BJ (cell line): ENCODE measurements around the gene KCND3. TPM values are rescaled to one million over a fixed set of nuclear protein-coding genes. Genes with fewer than 3 reads are reported as not detected.

Experiments
- CTCF ChIA-PET: fragments of 350-600 bp; formaldehyde crosslinking; extraction: SDS; loops from one replicate; lab custom pipeline; 2021; ENCODE audit warnings: antibody characterized with exemption, inconsistent platforms; lab: Yijun Ruan, JAX
- POLR2A ChIA-PET: fragments of 300-600 bp; sonication (Branson Sonifier 250); formaldehyde crosslinking; extraction: SDS; loops from one replicate; lab custom pipeline; 2021; ENCODE audit warnings: antibody characterized with exemption; lab: Charles Lee
- DNase-seq: peaks from one replicate; pipeline ENCODE4 v3.0.0-alpha.2; 2011; ENCODE audit warnings: low read depth
- H3K27me3 ChIP-seq: 2 replicates; pipeline ENCODE4 v1.6.0; 2011; ENCODE audit warnings: low read length; ENCODE audit not compliant: control insufficient read depth, insufficient read depth
- H3K36me3 ChIP-seq: 2 replicates; pipeline ENCODE4 v1.5.1; 2011; ENCODE audit warnings: low read length; ENCODE audit not compliant: control insufficient read depth, insufficient read depth
- H3K4me3 ChIP-seq: 2 replicates; pipeline ENCODE4 v1.5.1; 2011; ENCODE audit warnings: low read depth, mild to moderate bottlenecking, control low read depth, low read length
- polyA plus RNA-seq: library from polyadenylated mRNA; depleted of rRNA; stranded (reverse); fragments of >200 nt; gene quantifications from 2 replicates; pipeline ENCODE4 v1.2.3, GENCODE V29; 2011
- TF ChIP-seq, protein P1 (sequence below): IDR thresholded peaks from 2 replicates; pipeline ENCODE4 v1.5.1; 2011; ENCODE audit warnings: low read depth, mild to moderate bottlenecking, control low read depth, inconsistent platforms, low read length, moderate library complexity; ENCODE audit not compliant: insufficient read depth

Gene KCND3
- polyA plus RNA-seq, 1 experiment: 3.6 TPM

DNA sequence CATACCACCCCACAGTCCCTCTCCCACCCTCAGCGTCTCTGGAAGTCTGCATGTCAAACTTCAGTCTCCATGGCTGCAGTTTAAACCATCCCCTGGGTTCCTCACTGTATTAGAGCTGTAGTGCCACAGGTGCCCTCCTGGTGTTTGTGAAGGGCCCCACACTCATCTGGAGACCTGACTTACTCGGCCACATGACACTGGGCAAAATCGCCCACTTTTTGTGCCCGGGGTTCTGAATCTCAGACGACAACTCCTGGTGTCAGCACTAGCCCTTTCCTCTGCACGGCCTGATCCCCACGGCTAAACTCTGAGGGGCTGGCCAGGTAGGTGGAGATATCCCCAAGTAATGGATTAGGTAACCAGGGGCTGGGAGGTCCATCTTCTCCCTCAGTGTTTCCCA lies 256.8 kb downstream of the KCND3 start:
- no peak overlapping the region for H3K4me3 ChIP-seq
- no peak for DNase-seq
- H3K36me3 ChIP-seq: no peaks in the 10 kb centered on the region
- POLR2A ChIA-PET: interaction anchor here (0.5 kb wide), 1 partner anchor 863 kb away, joined by 15 read pairs; no protein-coding TSS in a partner anchor
- H3K27me3 ChIP-seq: no peaks in the 10 kb centered on the region
- TF ChIP-seq, protein P1, sequence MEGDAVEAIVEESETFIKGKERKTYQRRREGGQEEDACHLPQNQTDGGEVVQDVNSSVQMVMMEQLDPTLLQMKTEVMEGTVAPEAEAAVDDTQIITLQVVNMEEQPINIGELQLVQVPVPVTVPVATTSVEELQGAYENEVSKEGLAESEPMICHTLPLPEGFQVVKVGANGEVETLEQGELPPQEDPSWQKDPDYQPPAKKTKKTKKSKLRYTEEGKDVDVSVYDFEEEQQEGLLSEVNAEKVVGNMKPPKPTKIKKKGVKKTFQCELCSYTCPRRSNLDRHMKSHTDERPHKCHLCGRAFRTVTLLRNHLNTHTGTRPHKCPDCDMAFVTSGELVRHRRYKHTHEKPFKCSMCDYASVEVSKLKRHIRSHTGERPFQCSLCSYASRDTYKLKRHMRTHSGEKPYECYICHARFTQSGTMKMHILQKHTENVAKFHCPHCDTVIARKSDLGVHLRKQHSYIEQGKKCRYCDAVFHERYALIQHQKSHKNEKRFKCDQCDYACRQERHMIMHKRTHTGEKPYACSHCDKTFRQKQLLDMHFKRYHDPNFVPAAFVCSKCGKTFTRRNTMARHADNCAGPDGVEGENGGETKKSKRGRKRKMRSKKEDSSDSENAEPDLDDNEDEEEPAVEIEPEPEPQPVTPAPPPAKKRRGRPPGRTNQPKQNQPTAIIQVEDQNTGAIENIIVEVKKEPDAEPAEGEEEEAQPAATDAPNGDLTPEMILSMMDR: no peak
- CTCF ChIA-PET: interaction anchor here (2.1 kb wide), 1 partner anchor 14 kb away, joined by 4 read pairs; no protein-coding TSS in a partner anchor

DNA sequence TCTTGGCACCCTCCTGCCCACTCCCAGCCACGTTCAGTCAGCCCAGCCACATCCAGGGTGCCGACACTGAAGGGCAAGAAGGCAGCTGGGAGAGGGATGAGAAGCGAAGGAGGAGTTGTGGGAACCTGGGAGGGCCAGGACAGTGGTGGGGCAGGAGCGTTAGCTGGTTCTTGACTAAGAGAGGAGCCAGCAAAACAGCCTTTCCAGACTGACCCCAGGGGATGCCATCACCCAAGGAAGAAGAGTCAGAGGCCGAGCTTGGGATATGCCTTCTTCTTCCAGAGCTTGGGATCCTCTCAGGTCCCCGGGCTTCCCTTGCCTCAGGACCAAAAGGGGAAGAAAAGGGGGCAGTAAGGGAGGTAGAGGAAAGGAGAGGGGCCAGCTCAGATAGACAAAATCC lies 257.5 kb downstream of the KCND3 start:
- no peak for DNase-seq
- POLR2A ChIA-PET: no interaction called here
- TF ChIP-seq, protein P1: no peak
- H3K27me3 ChIP-seq: no peaks in the 10 kb centered on the region
- CTCF ChIA-PET: interaction anchor here (0.9 to 8.2 kb wide), 2 partner anchors 16 to 17 kb away, joined by 4 to 48 read pairs; no protein-coding TSS in a partner anchor
- H3K4me3 ChIP-seq: no peak overlapping the region
- no peaks in the 10 kb centered on the region; the same call in 1 of the 2 replicates for H3K36me3 ChIP-seq

DNA sequence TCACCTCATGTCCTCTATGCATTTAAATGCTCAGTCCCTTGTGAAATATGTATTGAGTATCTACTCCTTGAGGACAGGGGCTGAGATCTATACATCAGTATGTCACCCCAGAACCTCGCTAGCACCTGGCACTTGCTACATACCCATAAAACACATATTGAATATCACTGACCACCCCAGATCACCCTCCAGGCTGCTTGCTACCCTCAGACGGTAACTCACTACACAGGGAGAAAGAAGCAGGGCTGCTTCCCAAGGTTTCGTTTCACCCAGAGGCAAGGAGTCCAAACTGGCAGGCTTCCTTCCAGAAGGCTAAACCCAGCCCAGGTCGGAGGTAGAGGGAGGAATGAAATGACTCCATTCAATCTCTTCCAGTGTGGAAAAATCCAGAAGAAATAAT lies 258.8 kb downstream of the KCND3 start:
- ChIA-PET POLR2A (no interaction called here), CTCF (interaction anchor here (8.2 kb wide), 1 partner anchor 16 kb away, joined by 48 read pairs; no protein-coding TSS in a partner anchor)
- Histone ChIP-seq H3K36me3 (no peaks in the 10 kb centered on the region; the same call in 1 of the 2 replicates), H3K27me3 (no peaks in the 10 kb centered on the region), H3K4me3 (no peak overlapping the region)
- TF ChIP-seq, protein P1: no peak
- DNase-seq: no peak

DNA sequence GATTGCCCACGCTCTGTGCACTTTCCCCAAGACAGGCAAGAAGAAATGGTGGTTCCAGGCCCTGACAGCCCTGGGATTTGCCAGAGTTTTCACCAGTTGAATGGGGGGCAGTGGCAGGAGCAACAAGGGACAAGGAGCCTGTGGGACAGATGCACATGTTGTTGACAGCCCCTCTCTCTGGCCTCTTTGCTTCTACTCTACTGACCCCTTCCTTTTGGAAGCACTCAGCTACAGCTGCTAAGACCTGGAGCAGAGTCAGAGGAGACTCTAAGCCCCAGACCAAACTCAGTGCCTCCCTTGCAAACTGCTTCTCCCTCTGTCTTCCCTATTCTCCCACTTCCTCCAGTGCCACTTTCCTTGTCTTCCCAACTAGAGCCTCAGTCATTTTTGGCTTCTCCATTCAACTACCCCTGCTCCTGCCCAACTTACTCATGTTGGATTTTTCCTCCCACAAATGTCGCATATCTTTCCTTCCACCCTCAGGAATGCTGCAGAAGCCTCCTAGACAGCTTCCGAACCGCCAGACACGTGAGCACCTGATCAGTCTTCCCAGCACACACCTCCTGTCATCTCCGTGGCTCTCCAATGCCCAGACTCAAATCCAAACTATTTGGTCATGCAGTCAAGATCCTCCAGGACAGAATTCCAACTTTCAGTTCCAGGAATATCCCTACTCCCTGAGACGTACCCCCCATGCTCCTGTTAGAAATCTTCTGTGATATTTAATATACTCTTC lies 259.4 kb downstream of the KCND3 start:
- CTCF ChIA-PET: interaction anchor here (0.7 to 8.2 kb wide), 2 partner anchors 8 to 16 kb away, joined by 3 to 48 read pairs; no protein-coding TSS in a partner anchor
- DNase-seq: no peak
- Histone ChIP-seq H3K4me3 (no peak overlapping the region), H3K36me3 (no peaks in the 10 kb centered on the region; the same call in 1 of the 2 replicates), H3K27me3 (no peaks in the 10 kb centered on the region)
- POLR2A ChIA-PET: no interaction called here
- TF ChIP-seq, protein P1: no peak

DNA sequence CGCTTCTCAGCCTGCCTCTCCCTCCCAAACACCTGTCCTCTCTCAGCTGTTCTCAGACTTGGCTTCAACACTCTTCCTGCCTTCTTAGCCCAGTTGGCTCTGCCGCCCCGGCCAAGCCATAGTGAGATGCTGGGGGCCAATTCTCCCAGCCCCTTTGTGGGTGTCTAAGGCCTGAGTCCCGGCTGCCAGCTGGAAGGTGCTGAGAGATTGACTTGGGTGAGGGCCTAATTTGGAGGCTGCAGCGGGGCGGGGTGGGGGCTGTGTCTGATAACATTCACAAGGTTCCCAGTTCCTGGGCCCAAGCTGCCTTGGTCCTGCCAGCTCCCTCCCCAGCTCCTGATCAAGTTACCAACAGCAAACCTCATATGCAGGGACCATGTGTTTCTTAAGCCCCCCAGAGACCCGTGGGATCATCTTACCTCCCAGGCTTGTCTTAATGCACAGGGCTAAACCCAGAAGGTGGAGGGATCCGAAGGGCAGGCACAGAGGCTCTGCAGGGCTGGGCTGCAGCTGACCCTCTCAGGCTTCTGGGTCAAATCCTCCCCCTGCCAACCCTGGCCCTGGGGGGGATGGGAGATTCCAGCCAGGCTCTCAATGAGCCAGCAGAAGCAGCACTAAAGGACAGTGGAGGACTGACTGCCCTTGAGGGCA lies 260.1 kb downstream of the KCND3 start:
- POLR2A ChIA-PET: no interaction called here
- no peak for DNase-seq
- CTCF ChIA-PET: interaction anchor here (0.7 to 8.2 kb wide), 3 partner anchors 9 to 221 kb away, joined by 3 to 48 read pairs (median 3); no protein-coding TSS in a partner anchor
- H3K36me3 ChIP-seq: no peaks in the 10 kb centered on the region; the same call in 1 of the 2 replicates
- TF ChIP-seq, protein P1: no peak
- H3K4me3 ChIP-seq: no peak overlapping the region
- H3K27me3 ChIP-seq: no peaks in the 10 kb centered on the region
